ENCODE results near the gene ARHGEF35.
"Not testable (repeated sequence)": the region's sequence is repeated elsewhere in the genome, so short reads cannot be mapped to it uniquely, and the experiment has no call there.

The ARHGEF35 gene

DNA sequence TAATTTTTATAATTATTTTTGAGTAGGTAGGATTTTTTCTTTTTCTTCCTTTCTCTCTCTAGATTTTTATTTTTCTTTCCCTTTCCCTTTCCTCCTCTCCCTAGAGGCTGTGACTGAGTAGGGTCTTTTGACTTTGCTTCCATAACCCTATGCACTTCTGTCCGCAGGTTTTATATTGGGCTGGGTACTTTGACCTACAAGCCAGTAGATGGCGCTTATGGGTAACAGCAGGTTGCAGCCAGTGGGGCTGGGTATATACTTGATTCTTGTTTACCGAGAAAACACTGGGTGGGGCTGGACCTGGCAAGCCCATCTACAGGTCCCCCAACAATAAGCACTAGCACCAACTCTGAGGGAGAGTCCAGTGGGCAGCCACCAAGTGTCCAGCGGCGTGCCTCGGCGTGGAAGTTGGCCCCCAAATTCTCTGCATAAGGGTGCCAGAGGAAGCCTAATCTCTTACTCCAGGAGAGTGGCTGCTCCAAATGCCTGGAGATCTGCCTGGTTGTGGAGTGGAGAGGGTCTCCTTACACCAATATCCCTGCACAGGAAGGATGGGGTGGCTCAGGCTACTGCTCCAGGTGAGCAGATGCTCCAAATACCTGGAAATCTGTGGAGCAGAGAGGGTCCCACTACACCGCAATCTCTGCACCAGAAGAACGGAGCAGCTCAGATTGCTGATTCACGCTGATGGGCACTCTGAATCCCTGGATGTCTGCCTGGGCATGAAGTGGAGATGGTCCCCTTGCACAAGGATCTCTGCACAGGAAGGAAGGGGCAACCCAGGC lies 17.1 kb downstream of the ARHGEF35 start:
- DNase-seq (ENCODE audit: low read depth in 3 of 3), result not testable (repeated sequence)

DNA sequence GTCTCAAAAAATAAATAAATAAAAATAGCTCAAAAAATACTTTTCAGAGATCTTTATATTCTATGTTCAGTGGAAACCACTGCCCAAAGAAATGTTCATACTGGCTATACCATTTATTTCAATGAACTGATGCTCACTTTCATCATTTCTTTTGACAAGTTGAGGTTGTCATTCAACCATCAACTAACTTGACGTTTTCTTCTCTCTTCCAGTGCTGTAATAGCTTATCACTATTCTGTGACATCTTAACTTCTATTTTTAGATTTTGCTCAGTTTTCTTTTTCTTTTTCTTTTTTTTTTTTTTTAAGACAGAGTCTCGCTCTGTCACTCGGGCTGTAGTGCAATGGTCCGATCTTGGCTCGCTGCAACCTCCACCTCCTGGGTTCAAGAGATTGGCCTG lies 21.0 kb downstream of the ARHGEF35 start:
- DNase-seq (ENCODE audit: low read depth in 3 of 3), result no peak

DNA sequence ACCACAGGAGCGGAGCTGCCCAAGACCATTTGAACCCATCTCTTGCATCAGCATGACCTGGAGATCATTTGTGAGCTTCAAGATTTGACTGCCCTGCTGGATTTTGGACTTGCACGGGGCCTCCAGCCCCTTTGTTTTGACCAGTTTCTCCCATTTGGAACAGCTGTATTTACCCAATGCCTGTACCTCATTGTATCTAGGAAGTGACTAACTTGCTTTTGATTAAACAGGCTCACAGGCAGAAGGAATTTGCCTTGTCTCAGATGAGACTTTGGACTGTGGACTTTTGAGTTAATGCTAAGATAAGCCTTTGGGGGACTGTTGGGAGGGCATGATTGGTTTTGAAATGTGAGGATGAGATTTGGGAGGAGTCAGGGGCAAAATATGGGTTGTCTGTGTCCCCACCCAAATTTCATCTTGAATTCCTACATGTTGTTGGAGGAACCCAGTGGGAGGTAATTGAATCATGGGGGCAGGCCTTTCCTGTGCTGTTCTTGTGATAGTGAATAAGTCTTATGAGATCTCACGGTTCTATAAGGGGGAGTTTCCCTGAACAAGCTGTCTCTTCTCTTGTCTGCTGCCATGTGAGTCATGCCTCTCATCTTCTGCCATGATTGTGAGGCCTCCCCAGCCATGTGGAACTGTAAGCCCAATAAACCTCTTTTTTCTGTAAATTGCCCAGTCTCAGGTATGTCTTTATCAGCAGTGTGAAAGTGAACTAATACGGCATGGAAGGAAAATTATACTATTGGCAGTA lies 23.9 kb downstream of the ARHGEF35 start:
- DNase-seq (ENCODE audit: low read depth in 3 of 3), result not testable (repeated sequence)

DNA sequence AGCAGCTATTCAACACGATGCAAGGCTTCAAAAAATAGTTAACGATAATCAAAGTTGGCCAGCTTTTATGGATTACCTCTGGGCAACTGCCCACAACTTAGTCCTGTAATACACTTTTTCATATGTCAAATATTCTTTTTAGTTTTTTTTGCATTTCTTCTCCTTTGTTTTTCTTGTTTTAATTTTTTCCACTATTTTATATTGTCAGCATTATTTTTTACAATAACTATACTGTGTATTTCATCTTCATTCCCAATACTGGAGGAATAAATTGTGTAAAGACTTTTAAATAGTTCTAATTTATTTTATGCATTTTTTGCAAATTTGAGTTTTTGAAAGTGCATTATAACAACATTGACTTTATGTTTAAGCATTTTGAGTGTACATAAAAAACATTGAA lies 30.8 kb downstream of the ARHGEF35 start:
- no peak for DNase-seq (ENCODE audit: low read depth in 3 of 3)

DNA sequence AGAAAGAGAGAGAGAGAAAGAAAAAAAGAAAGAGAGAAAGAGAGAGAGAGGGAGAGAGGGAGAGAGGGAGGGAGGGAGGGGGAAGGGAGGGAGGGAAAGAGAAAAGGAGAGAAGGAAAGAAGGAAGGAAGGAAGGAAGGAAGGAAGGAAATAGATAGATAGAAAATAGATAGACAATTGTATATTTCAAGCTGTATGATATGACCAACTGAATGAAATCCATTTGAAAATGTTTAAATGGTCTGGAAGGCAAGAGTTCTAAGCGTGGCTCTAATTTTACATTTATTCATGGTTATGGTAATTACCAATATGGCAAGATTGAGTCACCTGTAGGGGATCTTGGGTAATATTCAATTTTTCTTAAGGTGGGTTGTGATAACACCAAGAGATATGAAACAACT lies 36.8 kb downstream of the ARHGEF35 start:
- no peak for DNase-seq (ENCODE audit: low read depth in 3 of 3)

DNA sequence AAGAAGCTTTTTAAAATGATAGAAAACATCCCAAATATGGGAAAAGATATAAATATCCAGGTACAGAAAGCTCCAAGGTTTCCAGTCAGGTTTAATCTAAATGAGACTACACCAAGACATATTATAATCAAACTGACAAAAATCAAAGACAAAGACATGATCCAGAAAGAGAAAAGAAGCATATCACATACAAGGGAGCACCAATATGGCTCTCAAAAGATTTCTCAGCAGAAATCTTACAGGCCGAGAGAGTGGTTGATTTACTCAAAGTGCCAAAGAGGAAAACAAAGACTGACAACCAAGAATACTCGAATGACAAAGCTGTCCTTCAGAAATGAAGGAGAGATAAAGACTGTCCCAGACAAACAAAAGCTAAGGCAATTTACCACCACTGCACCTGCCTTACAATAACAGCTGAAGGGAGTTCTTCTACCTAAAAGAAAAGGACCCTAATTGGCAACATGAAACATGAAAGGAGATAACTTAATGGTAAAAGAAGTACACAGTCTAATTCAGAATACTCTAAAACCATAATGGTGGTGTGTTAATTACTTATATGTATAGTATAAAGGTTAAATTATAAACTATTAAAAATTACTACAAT lies 47.3 kb downstream of the ARHGEF35 start:
- no peak for DNase-seq (ENCODE audit: low read depth in 3 of 3)

DNA sequence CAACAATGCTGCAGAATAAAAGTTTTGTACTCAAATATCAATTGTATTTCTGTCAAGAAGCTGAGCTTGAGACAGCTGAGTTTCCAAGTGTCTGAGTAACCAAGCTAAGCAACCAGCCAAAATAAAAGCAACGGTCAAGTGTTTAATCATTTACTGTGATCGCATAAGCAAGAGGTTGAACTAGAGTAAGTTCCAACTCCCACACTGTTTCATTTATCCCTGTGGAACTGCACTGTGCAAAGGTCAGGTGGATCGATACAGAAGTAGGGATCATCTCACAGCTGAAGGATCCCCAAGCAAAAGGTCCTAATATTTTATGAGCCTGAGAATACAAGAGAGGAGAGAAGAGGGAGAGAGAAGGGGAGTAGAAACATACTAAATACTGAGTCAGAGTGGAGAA lies 51.2 kb downstream of the ARHGEF35 start:
- DNase-seq (ENCODE audit: low read depth in 3 of 3), result no peak

DNA sequence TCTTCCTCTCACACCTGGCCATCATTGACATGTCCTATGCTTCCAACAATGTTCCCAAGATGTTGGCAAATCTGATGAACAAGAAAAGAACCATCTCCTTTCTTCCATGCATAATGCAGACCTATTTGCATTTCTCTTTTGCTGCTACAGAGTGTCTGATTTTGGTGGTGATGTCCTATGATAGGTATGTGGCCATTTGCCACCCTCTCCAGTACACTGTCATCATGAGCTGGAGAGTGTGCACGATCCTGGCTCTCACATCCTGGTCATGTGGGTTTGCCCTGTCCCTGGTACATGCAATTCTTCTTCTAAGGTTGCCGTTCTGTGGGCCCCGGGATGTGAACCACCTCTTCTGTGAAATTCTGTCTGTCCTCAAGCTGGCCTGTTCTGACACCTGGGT lies 53.4 kb downstream of the ARHGEF35 start:
- DNase-seq (ENCODE audit: low read depth in 3 of 3), result no peak

DNA sequence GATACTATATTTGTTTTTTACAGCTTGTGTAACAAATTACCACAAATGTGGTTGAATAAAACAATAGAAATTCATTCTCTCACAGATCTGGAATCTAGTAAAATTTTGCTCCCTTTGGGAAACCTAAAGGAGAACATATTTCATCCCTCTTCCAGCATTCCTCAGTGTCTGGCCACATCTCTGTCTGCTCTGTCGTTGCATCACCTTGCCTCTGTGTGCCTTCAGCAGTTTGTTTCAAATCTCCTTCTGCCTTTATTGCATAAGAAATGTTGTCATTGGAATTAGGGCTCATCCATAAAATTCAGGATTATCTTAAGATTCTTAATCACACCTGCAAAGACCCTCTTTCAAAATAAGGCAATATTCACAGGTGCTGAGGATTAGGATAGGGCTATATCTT lies 58.1 kb downstream of the ARHGEF35 start:
- DNase-seq (ENCODE audit: low read depth in 3 of 3), result no peak
